Skin of body (tissue), 2 donors: Measurements from ENCODE around the gene C14orf93. TPM values are rescaled to one million over a fixed set of nuclear protein-coding genes. Genes with fewer than 3 reads are reported as not detected.

ENCODE experiments used
- DNase-seq: peaks from one replicate; lab custom pipeline; 2025; lab: John Stamatoyannopoulos, UW
- total RNA-seq: library from RNA; depleted of rRNA; stranded (reverse); fragments of >200 nt; gene quantifications from one replicate; pipeline ENCODE4 v1.2.3, GENCODE V29; 2014

The C14orf93 gene
- total RNA-seq, 1 donor from 2014 or later: 7.7 TPM

GRCh38 chr14:22995889-22996625 is 13.9 kb downstream of the C14orf93 start:
- DNase-seq: no peak

GRCh38 chr14:22994762-22995275 is 15.1 kb downstream of the C14orf93 start:
- peak; percentile 30 for DNase-seq

GRCh38 chr14:22993517-22993916 is 16.4 kb downstream of the C14orf93 start:
- no peak for DNase-seq

GRCh38 chr14:22991852-22992251 is 18.1 kb downstream of the C14orf93 start:
- no peak for DNase-seq

- no peak for DNase-seq
These were observed 22.7 kb downstream of the C14orf93 start for GRCh38 chr14:22987291-22987690.

DNA sequence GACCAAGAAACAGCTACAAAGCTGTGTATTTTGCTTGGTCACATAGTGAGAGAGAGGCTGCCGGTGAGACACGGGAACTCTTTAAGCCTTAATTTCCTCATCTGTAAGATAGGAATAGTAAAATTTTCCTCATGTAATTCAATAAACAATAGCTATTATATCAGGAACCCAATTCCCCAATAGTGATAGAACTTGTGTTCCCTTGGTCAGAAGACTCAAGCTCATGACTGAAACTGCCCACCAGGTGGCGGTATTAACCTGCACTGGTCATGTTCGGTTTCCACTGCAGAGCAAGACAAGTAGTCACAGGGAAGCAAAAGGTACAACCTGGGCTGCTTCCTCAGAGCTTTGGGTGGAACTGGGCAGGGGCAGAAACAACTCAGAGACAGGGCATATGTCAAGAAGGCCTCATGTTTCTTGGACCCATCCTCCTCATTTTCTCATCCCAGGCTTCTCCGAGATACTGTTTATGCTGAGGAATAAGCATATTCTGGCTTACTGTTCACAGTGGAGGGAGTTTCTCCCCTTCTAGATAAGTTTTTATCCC is 23.4 kb downstream of the C14orf93 start:
- DNase-seq: peak; percentile 84

DNA sequence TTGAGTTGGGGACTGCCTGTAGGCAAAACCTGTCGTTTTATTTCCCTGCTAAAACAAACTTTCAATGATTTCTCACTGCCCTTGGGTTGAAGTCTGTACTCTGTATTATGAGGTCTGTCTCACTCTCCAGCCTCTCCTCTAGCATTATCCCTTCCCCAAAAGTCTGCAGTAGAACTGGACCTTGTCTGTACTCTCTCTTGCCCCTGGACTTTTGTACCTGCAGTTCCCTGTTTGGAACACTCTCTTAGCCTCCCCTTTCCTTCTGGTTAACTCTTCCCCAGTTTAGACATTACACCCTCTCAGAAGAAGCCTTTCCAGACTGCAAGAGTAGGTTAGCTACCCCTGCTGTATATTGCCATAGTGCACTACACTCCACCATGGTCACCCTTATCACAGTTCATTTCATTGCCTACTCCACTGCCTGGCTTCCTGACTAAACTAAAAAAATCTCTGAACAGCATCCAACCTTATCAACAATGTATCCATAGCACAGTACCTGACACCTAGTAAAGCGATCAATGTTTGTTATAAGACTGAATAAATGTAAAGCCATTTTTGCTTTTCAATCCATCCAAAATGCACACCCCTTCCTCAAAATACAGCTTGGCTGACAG is 23.9 kb downstream of the C14orf93 start:
- no peak for DNase-seq

GRCh38 chr14:22984959-22985658 is 24.8 kb downstream of the C14orf93 start:
- no peak for DNase-seq

DNA sequence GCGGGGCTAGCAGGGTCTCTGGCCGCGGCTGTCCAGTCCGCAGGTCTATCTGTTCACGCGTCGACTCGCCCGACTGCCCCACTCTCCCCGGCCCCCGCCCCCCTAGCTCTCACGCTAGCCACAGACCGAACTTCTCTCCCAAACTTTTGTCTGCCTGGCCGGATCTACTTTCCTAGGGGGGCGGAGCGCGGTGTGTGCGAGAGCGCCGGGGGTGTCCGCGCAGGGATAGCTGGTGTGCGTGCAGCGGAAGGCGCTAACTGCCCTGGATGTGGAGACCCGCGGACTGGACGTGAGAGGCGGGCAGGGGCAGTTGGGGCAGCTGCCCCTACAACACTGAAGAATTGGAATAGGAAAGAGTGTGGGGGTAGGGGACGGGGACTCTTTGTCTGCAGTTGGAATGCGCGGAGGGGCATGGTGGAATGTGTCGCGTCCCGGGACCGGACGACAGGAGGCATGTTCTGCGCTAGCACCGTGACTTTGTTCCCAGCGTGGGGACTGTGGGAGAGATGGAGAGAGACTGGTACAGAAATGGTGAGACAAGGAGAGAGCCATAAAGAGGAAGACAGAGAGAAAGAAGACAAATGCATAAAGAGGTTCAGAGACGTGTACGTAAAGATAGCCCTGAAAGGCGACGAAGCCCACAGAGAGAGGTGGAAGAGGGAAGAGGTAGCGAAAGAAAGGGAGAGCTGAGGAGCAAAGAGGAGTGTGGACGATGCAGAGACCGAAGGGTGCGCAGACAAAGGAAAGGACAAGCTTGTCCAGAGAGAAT is 27.3 kb downstream of the C14orf93 start, which contains the start of gene AJUBA:
Gene AJUBA (minus strand): TSS at position 75 of the 769 bp plus-strand sequence. CDS start 285 bp downstream, outside the sequence.
- DNase-seq: peak; percentile 87

GRCh38 chr14:22981876-22982476 is 28.0 kb downstream of the C14orf93 start:
- DNase-seq: no peak

- no peak for DNase-seq
These were observed 28.7 kb downstream of the C14orf93 start for GRCh38 chr14:22981090-22981875.

- no peak for DNase-seq
These were observed 29.3 kb downstream of the C14orf93 start for GRCh38 chr14:22980672-22981089.

DNA sequence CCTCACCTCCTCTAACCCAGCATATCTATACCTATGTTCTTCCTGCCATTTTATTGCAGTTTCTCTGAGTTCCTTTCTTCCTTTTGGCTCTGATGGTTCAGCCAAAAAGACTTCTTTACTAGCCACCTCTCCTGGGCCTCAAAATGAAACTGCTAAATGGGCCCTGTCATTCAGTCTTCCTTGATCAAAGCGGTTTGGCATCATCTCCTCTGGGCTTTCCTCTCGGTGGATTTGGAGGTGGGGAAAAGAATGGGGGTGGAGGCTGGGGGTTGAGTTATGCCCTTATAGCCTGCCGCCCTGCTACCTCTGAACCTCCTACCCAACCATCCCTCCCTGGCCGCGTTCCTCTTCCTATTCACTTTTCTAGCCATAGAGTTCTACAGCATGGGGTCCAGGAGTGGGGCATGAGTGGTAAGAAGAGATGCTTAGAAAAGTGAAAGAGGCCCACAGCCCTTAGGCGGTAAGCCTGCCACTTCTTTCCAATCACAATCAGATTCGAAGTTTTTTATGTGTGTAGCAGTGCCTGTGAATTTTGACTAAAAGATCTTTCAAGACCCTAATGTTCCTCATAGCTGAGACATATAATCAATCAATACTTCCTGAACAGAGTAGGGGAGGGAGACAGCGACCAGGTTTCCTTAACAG is 30.1 kb downstream of the C14orf93 start:
- no peak for DNase-seq

DNA sequence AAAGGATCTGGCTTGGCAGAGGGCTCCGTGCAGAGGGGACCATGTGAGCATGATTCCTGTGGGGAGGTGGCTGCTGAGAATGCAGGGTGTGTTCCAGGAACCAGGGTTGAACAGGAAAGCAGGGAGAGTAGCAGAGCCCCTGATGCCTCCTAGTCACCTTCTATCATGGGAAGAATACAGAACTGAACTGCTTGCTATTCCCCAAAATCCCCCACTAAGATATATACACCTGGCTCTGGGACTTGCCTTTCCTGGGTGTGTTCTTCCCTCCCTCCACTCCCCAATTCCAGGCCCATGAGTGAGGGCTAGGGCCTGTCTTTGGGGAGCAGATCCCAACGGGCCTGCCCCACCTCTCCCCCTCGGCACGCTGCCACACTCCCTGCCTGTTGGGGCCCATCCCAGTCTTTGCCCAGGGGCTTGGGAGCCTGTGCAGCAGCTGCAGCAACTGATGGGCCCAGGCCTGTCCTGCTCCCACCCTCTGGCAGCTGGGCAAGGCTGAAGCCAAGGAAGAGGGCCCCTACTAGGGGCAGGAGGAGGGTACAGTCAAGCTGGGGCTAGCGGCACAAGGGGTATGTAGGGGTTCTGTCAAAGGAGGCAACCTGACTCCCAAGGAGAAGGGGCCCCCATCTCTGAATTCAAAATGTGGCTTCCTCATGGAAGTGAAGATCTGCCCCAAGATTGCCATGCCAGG is 30.8 kb downstream of the C14orf93 start:
- no peak for DNase-seq

DNA sequence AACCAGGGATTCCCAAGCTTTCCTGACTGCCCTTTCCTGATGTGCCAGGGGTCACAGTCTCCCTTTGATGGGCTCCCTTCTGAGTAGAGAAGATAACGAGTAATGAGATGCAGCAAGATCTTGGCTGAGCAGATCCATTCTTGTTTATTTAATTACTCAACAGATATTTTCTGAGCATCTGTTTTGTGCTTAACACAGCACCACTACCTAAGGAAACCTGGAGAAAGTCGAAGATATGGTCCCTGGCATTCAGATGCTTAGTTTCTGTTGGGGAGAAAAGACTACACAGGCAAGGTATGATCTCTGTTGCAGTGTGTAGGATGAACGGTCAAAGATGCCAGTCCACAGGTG is 31.5 kb downstream of the C14orf93 start:
- no peak for DNase-seq

- DNase-seq: peak; percentile 18
These were observed 32.1 kb downstream of the C14orf93 start for GRCh38 chr14:22977684-22978486.

- DNase-seq: no peak
These were observed 32.6 kb downstream of the C14orf93 start for GRCh38 chr14:22977434-22977683.
